GM12801 (cell line): ENCODE data around the gene KCNQ1.

Experiments
- CTCF ChIP-seq: IDR thresholded peaks from one replicate; pipeline ENCODE4 v1.5.1; 2011; ENCODE audit warnings: control low read depth; ENCODE audit not compliant: insufficient read length; ENCODE audit errors: extremely low read depth

KCNQ1 gene

GRCh38 chr11:2587976-2588748, 143.4 kb downstream of the KCNQ1 start:
- no peak for TF ChIP-seq CTCF

- no peak for TF ChIP-seq CTCF
Observed at GRCh38 chr11:2588809-2589537, 144.2 kb downstream of the KCNQ1 start.

- TF ChIP-seq CTCF = no peak
Observed at GRCh38 chr11:2589538-2589934, 144.7 kb downstream of the KCNQ1 start.

GRCh38 chr11:2590131-2590964, 145.5 kb downstream of the KCNQ1 start:
- no peak for TF ChIP-seq CTCF

- no peak for TF ChIP-seq CTCF
Observed at GRCh38 chr11:2590965-2591754, 146.4 kb downstream of the KCNQ1 start.

GRCh38 chr11:2591805-2592204, 147.0 kb downstream of the KCNQ1 start:
- no peak for TF ChIP-seq CTCF
